GM23338 (cell line): ENCODE measurements around the gene MUL1. TPM values are rescaled to one million over a fixed set of nuclear protein-coding genes. Genes with fewer than 3 reads are reported as not detected.

Source experiments
- POLR2AphosphoS5 ChIP-seq: IDR thresholded peaks from 2 replicates; pipeline ENCODE4 v1.6.1; 2016; ENCODE audit warnings: antibody characterized with exemption, low read depth
- REST ChIP-seq: IDR thresholded peaks from one replicate; pipeline ENCODE4 v1.6.1; 2018; ENCODE audit warnings: antibody characterized with exemption; ENCODE audit not compliant: unreplicated experiment
- polyA plus RNA-seq: library from polyadenylated mRNA; unstranded; fragments of >200 nt; fragmentation: Nextera tagmentation; extraction: Ambion mirVana; gene quantifications from 2 replicates; pipeline ENCODE4 v1.2.1, GENCODE V29; 2016
- total RNA-seq: library from RNA; depleted of rRNA; stranded (reverse); fragments of >200 nt; shearing (Covaris generic); gene quantifications from 2 replicates; pipeline ENCODE4 v1.2.3, GENCODE V29; 2014
- TF ChIP-seq, protein P1 (sequence below): IDR thresholded peaks from 2 replicates; pipeline ENCODE4 v1.6.1; 2016; ENCODE audit warnings: antibody characterized with exemption
- TF ChIP-seq, protein P2 (sequence below): fragments of 250-450 bp; sonication (Bioruptor Pico); IDR thresholded peaks from 2 replicates; pipeline ENCODE4 v1.5.0; 2020; ENCODE audit warnings: mild to moderate bottlenecking, moderate library complexity

The MUL1 gene
- total and polyA plus RNA-seq, 2 experiments from 2014 or later, result 8.9 to 26.2 TPM

DNA sequence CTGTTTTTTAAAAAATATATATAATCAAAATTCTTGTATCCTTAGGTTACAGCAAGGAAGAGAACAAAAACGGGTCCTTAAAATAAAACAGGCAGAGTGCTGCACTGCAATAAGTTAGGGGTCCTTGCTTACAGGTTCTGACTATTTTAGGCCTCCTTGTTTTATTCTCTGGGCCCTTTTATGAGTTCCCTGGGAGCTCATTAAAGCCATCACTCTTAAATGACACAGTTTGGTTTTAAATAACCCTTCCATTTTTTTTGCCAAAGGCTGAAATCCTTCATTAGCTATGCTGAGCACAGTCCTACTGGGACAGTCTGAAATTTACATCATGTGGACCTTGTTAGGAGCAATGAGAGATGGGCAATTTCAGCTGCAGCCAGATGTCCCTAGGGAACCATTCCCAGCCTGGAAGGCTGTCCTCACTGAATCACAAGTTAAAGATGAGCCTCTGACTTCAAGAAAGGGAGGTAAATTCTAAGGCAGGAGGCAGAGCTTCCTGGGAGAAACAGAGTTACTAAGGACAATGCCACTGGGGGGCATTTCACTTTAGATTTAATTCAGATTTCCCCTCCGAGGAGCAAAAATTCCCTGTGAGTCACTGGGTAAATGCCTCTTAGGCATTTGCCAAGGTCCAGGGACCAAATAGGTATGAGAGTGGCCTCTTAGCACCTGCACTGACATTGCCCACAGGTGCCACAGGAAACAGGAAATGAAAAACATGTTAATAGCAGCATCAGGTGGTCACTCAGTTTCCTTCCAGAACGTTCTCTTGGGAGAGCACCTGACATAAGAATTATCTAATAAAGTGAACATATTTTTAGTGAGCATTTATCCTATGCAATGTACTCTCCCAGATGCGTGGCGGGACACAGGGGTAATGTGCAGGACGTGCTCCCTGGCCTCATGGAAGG lies 3.8 kb upstream of the MUL1 start (continued):
- no peak for TF ChIP-seq REST
- TF ChIP-seq, protein P1, sequence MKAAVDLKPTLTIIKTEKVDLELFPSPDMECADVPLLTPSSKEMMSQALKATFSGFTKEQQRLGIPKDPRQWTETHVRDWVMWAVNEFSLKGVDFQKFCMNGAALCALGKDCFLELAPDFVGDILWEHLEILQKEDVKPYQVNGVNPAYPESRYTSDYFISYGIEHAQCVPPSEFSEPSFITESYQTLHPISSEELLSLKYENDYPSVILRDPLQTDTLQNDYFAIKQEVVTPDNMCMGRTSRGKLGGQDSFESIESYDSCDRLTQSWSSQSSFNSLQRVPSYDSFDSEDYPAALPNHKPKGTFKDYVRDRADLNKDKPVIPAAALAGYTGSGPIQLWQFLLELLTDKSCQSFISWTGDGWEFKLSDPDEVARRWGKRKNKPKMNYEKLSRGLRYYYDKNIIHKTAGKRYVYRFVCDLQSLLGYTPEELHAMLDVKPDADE, result no peak
- TF ChIP-seq POLR2AphosphoS5, result no peak
- TF ChIP-seq, protein P2, sequence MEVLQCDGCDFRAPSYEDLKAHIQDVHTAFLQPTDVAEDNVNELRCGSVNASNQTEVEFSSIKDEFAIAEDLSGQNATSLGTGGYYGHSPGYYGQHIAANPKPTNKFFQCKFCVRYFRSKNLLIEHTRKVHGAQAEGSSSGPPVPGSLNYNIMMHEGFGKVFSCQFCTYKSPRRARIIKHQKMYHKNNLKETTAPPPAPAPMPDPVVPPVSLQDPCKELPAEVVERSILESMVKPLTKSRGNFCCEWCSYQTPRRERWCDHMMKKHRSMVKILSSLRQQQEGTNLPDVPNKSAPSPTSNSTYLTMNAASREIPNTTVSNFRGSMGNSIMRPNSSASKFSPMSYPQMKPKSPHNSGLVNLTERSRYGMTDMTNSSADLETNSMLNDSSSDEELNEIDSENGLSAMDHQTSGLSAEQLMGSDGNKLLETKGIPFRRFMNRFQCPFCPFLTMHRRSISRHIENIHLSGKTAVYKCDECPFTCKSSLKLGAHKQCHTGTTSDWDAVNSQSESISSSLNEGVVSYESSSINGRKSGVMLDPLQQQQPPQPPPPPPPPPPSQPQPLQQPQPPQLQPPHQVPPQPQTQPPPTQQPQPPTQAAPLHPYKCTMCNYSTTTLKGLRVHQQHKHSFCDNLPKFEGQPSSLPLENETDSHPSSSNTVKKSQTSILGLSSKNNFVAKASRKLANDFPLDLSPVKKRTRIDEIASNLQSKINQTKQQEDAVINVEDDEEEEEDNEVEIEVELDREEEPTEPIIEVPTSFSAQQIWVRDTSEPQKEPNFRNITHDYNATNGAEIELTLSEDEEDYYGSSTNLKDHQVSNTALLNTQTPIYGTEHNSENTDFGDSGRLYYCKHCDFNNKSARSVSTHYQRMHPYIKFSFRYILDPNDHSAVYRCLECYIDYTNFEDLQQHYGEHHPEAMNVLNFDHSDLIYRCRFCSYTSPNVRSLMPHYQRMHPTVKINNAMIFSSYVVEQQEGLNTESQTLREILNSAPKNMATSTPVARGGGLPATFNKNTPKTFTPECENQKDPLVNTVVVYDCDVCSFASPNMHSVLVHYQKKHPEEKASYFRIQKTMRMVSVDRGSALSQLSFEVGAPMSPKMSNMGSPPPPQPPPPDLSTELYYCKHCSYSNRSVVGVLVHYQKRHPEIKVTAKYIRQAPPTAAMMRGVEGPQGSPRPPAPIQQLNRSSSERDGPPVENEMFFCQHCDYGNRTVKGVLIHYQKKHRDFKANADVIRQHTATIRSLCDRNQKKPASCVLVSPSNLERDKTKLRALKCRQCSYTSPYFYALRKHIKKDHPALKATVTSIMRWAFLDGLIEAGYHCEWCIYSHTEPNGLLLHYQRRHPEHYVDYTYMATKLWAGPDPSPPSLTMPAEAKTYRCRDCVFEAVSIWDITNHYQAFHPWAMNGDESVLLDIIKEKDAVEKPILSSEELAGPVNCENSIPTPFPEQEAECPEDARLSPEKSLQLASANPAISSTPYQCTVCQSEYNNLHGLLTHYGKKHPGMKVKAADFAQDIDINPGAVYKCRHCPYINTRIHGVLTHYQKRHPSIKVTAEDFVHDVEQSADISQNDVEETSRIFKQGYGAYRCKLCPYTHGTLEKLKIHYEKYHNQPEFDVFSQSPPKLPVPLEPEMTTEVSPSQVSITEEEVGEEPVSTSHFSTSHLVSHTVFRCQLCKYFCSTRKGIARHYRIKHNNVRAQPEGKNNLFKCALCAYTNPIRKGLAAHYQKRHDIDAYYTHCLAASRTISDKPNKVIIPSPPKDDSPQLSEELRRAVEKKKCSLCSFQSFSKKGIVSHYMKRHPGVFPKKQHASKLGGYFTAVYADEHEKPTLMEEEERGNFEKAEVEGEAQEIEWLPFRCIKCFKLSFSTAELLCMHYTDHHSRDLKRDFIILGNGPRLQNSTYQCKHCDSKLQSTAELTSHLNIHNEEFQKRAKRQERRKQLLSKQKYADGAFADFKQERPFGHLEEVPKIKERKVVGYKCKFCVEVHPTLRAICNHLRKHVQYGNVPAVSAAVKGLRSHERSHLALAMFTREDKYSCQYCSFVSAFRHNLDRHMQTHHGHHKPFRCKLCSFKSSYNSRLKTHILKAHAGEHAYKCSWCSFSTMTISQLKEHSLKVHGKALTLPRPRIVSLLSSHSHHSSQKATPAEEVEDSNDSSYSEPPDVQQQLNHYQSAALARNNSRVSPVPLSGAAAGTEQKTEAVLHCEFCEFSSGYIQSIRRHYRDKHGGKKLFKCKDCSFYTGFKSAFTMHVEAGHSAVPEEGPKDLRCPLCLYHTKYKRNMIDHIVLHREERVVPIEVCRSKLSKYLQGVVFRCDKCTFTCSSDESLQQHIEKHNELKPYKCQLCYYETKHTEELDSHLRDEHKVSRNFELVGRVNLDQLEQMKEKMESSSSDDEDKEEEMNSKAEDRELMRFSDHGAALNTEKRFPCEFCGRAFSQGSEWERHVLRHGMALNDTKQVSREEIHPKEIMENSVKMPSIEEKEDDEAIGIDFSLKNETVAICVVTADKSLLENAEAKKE, result no peak
